Measurements from ENCODE around the gene ERI3. TPM values are rescaled to one million over a fixed set of nuclear protein-coding genes. Genes with fewer than 3 reads are reported as not detected.

ERI3 gene
- total RNA-seq, 1 experiment from 2014 or later = 58.9 TPM

- no peak for DNase-seq (ENCODE audit: low read depth)
These were observed 3.8 kb downstream of the ERI3 start for GRCh38 chr1:44351289-44351688.

GRCh38 chr1:44348061-44348485 is 7.0 kb downstream of the ERI3 start:
- no peak for DNase-seq (ENCODE audit: low read depth)

- DNase-seq (ENCODE audit: low read depth) = no peak
These were observed 7.8 kb downstream of the ERI3 start for GRCh38 chr1:44347280-44347679.

GRCh38 chr1:44346878-44347277 is 8.2 kb downstream of the ERI3 start:
- DNase-seq (ENCODE audit: low read depth) = no peak

- DNase-seq (ENCODE audit: low read depth) = no peak
These were observed 8.9 kb downstream of the ERI3 start for GRCh38 chr1:44346184-44346583.

- DNase-seq (ENCODE audit: low read depth) = no peak
These were observed 9.8 kb downstream of the ERI3 start for GRCh38 chr1:44345187-44345775.

- no peak for DNase-seq (ENCODE audit: low read depth)
These were observed 15.3 kb downstream of the ERI3 start for GRCh38 chr1:44339731-44340130.

GRCh38 chr1:44338136-44338535 is 16.9 kb downstream of the ERI3 start:
- DNase-seq (ENCODE audit: low read depth) = no peak

GRCh38 chr1:44336668-44337067 is 18.4 kb downstream of the ERI3 start:
- no peak for DNase-seq (ENCODE audit: low read depth)

GRCh38 chr1:44334968-44335367 is 20.1 kb downstream of the ERI3 start:
- no peak for DNase-seq (ENCODE audit: low read depth)

GRCh38 chr1:44333376-44333775 is 21.7 kb downstream of the ERI3 start:
- no peak for DNase-seq (ENCODE audit: low read depth)

- no peak for DNase-seq (ENCODE audit: low read depth)
These were observed 22.6 kb downstream of the ERI3 start for GRCh38 chr1:44332505-44332904.

- no peak for DNase-seq (ENCODE audit: low read depth)
These were observed 24.1 kb downstream of the ERI3 start for GRCh38 chr1:44330935-44331334.

- DNase-seq (ENCODE audit: low read depth) = peak; percentile 62
These were observed 26.2 kb downstream of the ERI3 start for GRCh38 chr1:44328671-44329416.

GRCh38 chr1:44327679-44328491 is 27.2 kb downstream of the ERI3 start:
- peak; percentile 100 for DNase-seq (ENCODE audit: low read depth)

GRCh38 chr1:44326821-44327465 is 28.1 kb downstream of the ERI3 start:
- DNase-seq (ENCODE audit: low read depth) = peak; percentile 22

GRCh38 chr1:44326024-44326701 is 28.9 kb downstream of the ERI3 start:
- peak; percentile 19 for DNase-seq (ENCODE audit: low read depth)

GRCh38 chr1:44323947-44324346 is 31.1 kb downstream of the ERI3 start:
- DNase-seq (ENCODE audit: low read depth) = no peak

- no peak for DNase-seq (ENCODE audit: low read depth)
These were observed 32.7 kb downstream of the ERI3 start for GRCh38 chr1:44322367-44322766.

- no peak for DNase-seq (ENCODE audit: low read depth)
These were observed 33.6 kb downstream of the ERI3 start for GRCh38 chr1:44321466-44321865.
